GM18873 (cell line): Measurements from ENCODE around the gene CPA2.
"Not testable (repeated sequence)": the region's sequence is repeated elsewhere in the genome, so short reads cannot be mapped to it uniquely, and the experiment has no call there.

Experiments
- ATAC-seq: cut with Tn5 transposase; IDR thresholded peaks from one replicate; pipeline ENCODE4 v1.9.1; 2021; ENCODE audit warnings: mild to moderate bottlenecking, moderate library complexity, moderate number of reproducible peaks; ENCODE audit not compliant: unreplicated experiment, low FRiP score

The CPA2 gene

GRCh38 chr7:130266258-130266960 is at the start of gene CPA2:
Gene CPA2 (plus strand): TSS chr7:130266863. CDS start chr7:130266882, 19 bp downstream.
- no peak for ATAC-seq

- no peak for ATAC-seq
Observed at GRCh38 chr7:130218806-130219620, 47.6 kb upstream of the CPA2 start.

- no peak for ATAC-seq
Observed at GRCh38 chr7:130219871-130220270, 46.8 kb upstream of the CPA2 start.

GRCh38 chr7:130221746-130222145 is 44.9 kb upstream of the CPA2 start:
- ATAC-seq: no peak

- no peak for ATAC-seq
Observed at GRCh38 chr7:130223646-130224045, 43.0 kb upstream of the CPA2 start.

- no peak for ATAC-seq
Observed at GRCh38 chr7:130224210-130224609, 42.5 kb upstream of the CPA2 start.

- ATAC-seq: not testable (repeated sequence)
Observed at GRCh38 chr7:130224923-130225322, 41.7 kb upstream of the CPA2 start.

- ATAC-seq: no peak
Observed at GRCh38 chr7:130226333-130226732, 40.3 kb upstream of the CPA2 start.

GRCh38 chr7:130227883-130228575 is 38.6 kb upstream of the CPA2 start:
- ATAC-seq: no peak

- ATAC-seq: no peak
Observed at GRCh38 chr7:130228840-130229502, 37.7 kb upstream of the CPA2 start.

GRCh38 chr7:130229981-130230380 is 36.7 kb upstream of the CPA2 start:
- not testable (repeated sequence) for ATAC-seq

GRCh38 chr7:130231792-130232191 is 34.9 kb upstream of the CPA2 start:
- ATAC-seq: no peak

- no peak for ATAC-seq
Observed at GRCh38 chr7:130232209-130232608, 34.5 kb upstream of the CPA2 start.

- ATAC-seq: no peak
Observed at GRCh38 chr7:130234078-130234477, 32.6 kb upstream of the CPA2 start.

- not testable (repeated sequence) for ATAC-seq
Observed at GRCh38 chr7:130236361-130236760, 30.3 kb upstream of the CPA2 start.

GRCh38 chr7:130240240-130240639 is 26.4 kb upstream of the CPA2 start:
- ATAC-seq: no peak

- ATAC-seq: no peak
Observed at GRCh38 chr7:130242198-130243014, 24.3 kb upstream of the CPA2 start.

- ATAC-seq: not testable (repeated sequence)
Observed at GRCh38 chr7:130243486-130243885, 23.2 kb upstream of the CPA2 start.

- ATAC-seq: not testable (repeated sequence)
Observed at GRCh38 chr7:130246491-130246890, 20.2 kb upstream of the CPA2 start.

GRCh38 chr7:130248842-130249241 is 17.8 kb upstream of the CPA2 start:
- not testable (repeated sequence) for ATAC-seq
